IgD-negative memory B cell (primary cell): ENCODE results near the gene SLC25A21. TPM values are rescaled to one million over a fixed set of nuclear protein-coding genes. Genes with fewer than 3 reads are reported as not detected.

ENCODE experiments used
- H3K27ac Mint-ChIP-seq, 3 donors: one replicate each; pipeline ENCODE4 v1.8.0; 2020 to 2022; ENCODE audit warnings: mild to moderate bottlenecking in 3 of 3, mixed read lengths in 3 of 3, moderate library complexity in 1 of 3
- H3K27me3 Mint-ChIP-seq: one replicate; pipeline ENCODE4 v1.8.0; 2021; ENCODE audit warnings: mixed read lengths
- H3K36me3 Mint-ChIP-seq: one replicate; pipeline ENCODE4 v1.8.0; 2020; ENCODE audit warnings: mild to moderate bottlenecking, mixed read lengths
- H3K4me1 Mint-ChIP-seq, 3 donors: one replicate each; pipeline ENCODE4 v1.8.0; 2020 to 2022; ENCODE audit warnings: mixed read lengths in 3 of 3, mild to moderate bottlenecking in 1 of 3
- H3K4me3 Mint-ChIP-seq, 4 donors: one replicate each; pipeline ENCODE4 v1.8.0; 2020 to 2022; ENCODE audit warnings: mild to moderate bottlenecking in 4 of 4, mixed read lengths in 4 of 4, moderate library complexity in 3 of 4
- H3K9me3 Mint-ChIP-seq, 3 donors: one replicate each; pipeline ENCODE4 v1.8.0; 2020 to 2021; ENCODE audit warnings: mixed read lengths in 3 of 3, mild to moderate bottlenecking in 1 of 3
- polyA plus RNA-seq: library from polyadenylated mRNA; unstranded; fragments of 300-500 nt; fragmentation: Illumina TruSeq; gene quantifications from one replicate; pipeline ENCODE4 v1.2.3, GENCODE V29; 2021

The SLC25A21 gene
- polyA plus RNA-seq, 1 donor from 2014 or later, result not detected

GRCh38 chr14:37140176-37140575 is 32.2 kb downstream of the SLC25A21 start:
- Mint-ChIP-seq H3K36me3 (no peaks in the 10 kb centered on the region), H3K27ac (no peak overlapping the region), H3K4me3 (no peak overlapping the region), H3K27me3 (no peaks in the 10 kb centered on the region), H3K9me3 (peaks cover 0 to 2% (median 0%) of the 10 kb centered on the region in 3 donors), H3K4me1 (no peaks in the 10 kb centered on the region)

- H3K36me3 Mint-ChIP-seq, result no peaks in the 10 kb centered on the region
- H3K4me1 Mint-ChIP-seq, result no peaks in the 10 kb centered on the region
- H3K9me3 Mint-ChIP-seq, result peaks cover 0 to 2% (median 0%) of the 10 kb centered on the region in 3 donors
- no peak overlapping the region for H3K27ac Mint-ChIP-seq
- H3K4me3 Mint-ChIP-seq, result no peak overlapping the region
- no peaks in the 10 kb centered on the region for H3K27me3 Mint-ChIP-seq
These were observed 32.7 kb downstream of the SLC25A21 start for GRCh38 chr14:37139710-37140109.

- Mint-ChIP-seq H3K4me1 (no peaks in the 10 kb centered on the region), H3K9me3 (peaks cover 0 to 2% (median 0%) of the 10 kb centered on the region in 3 donors), H3K4me3 (no peak overlapping the region)
These were observed 33.5 kb downstream of the SLC25A21 start for GRCh38 chr14:37138898-37139297.

GRCh38 chr14:37133284-37133913 is 39.0 kb downstream of the SLC25A21 start:
- H3K9me3 Mint-ChIP-seq, result peaks cover 2 to 3% (median 2%) of the 10 kb centered on the region in 3 donors
- H3K27me3 Mint-ChIP-seq, result no peaks in the 10 kb centered on the region
- H3K4me1 Mint-ChIP-seq, result peaks cover 0 to 2% (median 0%) of the 10 kb centered on the region in 3 donors
- no peak overlapping the region for H3K4me3 Mint-ChIP-seq
- no peaks in the 10 kb centered on the region for H3K36me3 Mint-ChIP-seq
- H3K27ac Mint-ChIP-seq, result no peak overlapping the region

More at GRCh38 chr14:37138898-37139297, 33.5 kb downstream of the SLC25A21 start:
- no peaks in the 10 kb centered on the region for H3K36me3 Mint-ChIP-seq
- no peaks in the 10 kb centered on the region for H3K27me3 Mint-ChIP-seq
- no peak overlapping the region for H3K27ac Mint-ChIP-seq

- H3K9me3 Mint-ChIP-seq, result peaks cover 0 to 3% (median 2%) of the 10 kb centered on the region in 3 donors
- no peaks in the 10 kb centered on the region for H3K36me3 Mint-ChIP-seq
- no peak overlapping the region for H3K4me3 Mint-ChIP-seq
- H3K4me1 Mint-ChIP-seq, result peaks cover 0 to 2% (median 0%) of the 10 kb centered on the region in 3 donors
- no peaks in the 10 kb centered on the region for H3K27me3 Mint-ChIP-seq
- no peak overlapping the region for H3K27ac Mint-ChIP-seq
These were observed 41.2 kb downstream of the SLC25A21 start for GRCh38 chr14:37131205-37131604.

GRCh38 chr14:37129047-37129446 is 43.4 kb downstream of the SLC25A21 start:
- Mint-ChIP-seq H3K36me3 (no peaks in the 10 kb centered on the region), H3K4me3 (no peak overlapping the region), H3K9me3 (peaks cover 0 to 3% (median 2%) of the 10 kb centered on the region in 3 donors), H3K27me3 (no peaks in the 10 kb centered on the region), H3K4me1 (peaks cover 0 to 2% (median 0%) of the 10 kb centered on the region in 3 donors), H3K27ac (no peak overlapping the region)

GRCh38 chr14:37124614-37125013 is 47.8 kb downstream of the SLC25A21 start:
- Mint-ChIP-seq H3K27me3 (no peaks in the 10 kb centered on the region), H3K27ac (no peak overlapping the region), H3K9me3 (no peaks in the 10 kb centered on the region), H3K4me1 (no peaks in the 10 kb centered on the region), H3K4me3 (no peak overlapping the region), H3K36me3 (no peaks in the 10 kb centered on the region)

GRCh38 chr14:37122919-37123639 is 49.3 kb downstream of the SLC25A21 start:
- no peak overlapping the region for H3K4me3 Mint-ChIP-seq
- H3K27me3 Mint-ChIP-seq, result no peaks in the 10 kb centered on the region
- H3K9me3 Mint-ChIP-seq, result peaks cover 0 to under 1% (median under 1%) of the 10 kb centered on the region in 3 donors
- H3K4me1 Mint-ChIP-seq, result no peaks in the 10 kb centered on the region
- H3K27ac Mint-ChIP-seq, result no peak overlapping the region
- H3K36me3 Mint-ChIP-seq, result no peaks in the 10 kb centered on the region

GRCh38 chr14:37122288-37122687 is 50.1 kb downstream of the SLC25A21 start:
- peaks cover 0 to 3% (median 3%) of the 10 kb centered on the region in 3 donors for H3K9me3 Mint-ChIP-seq
- no peaks in the 10 kb centered on the region for H3K36me3 Mint-ChIP-seq
- H3K27me3 Mint-ChIP-seq, result no peaks in the 10 kb centered on the region
- no peak overlapping the region for H3K27ac Mint-ChIP-seq
- no peaks in the 10 kb centered on the region for H3K4me1 Mint-ChIP-seq
- no peak overlapping the region for H3K4me3 Mint-ChIP-seq

- H3K36me3 Mint-ChIP-seq, result no peaks in the 10 kb centered on the region
- H3K27ac Mint-ChIP-seq, result no peak overlapping the region
- no peaks in the 10 kb centered on the region for H3K27me3 Mint-ChIP-seq
- peaks cover 0 to 4% (median 3%) of the 10 kb centered on the region in 3 donors for H3K9me3 Mint-ChIP-seq
- no peaks in the 10 kb centered on the region for H3K4me1 Mint-ChIP-seq
- no peak overlapping the region for H3K4me3 Mint-ChIP-seq
These were observed 53.6 kb downstream of the SLC25A21 start for GRCh38 chr14:37118673-37119366.

- Mint-ChIP-seq H3K4me3 (no peak overlapping the region), H3K27me3 (no peaks in the 10 kb centered on the region), H3K36me3 (no peaks in the 10 kb centered on the region), H3K27ac (no peak overlapping the region), H3K9me3 (peaks cover 0 to 4% (median 3%) of the 10 kb centered on the region in 3 donors), H3K4me1 (no peaks in the 10 kb centered on the region)
These were observed 55.2 kb downstream of the SLC25A21 start for GRCh38 chr14:37116933-37117849.

- Mint-ChIP-seq H3K9me3 (peaks cover 0 to 4% (median 3%) of the 10 kb centered on the region in 3 donors), H3K27me3 (no peaks in the 10 kb centered on the region), H3K36me3 (no peaks in the 10 kb centered on the region), H3K27ac (no peak overlapping the region), H3K4me3 (no peak overlapping the region), H3K4me1 (no peaks in the 10 kb centered on the region)
These were observed 57.0 kb downstream of the SLC25A21 start for GRCh38 chr14:37115406-37115805.

GRCh38 chr14:37114559-37114958 is 57.8 kb downstream of the SLC25A21 start:
- Mint-ChIP-seq H3K27me3 (no peaks in the 10 kb centered on the region), H3K4me3 (no peak overlapping the region), H3K4me1 (no peaks in the 10 kb centered on the region)

GRCh38 chr14:37114002-37114401 is 58.4 kb downstream of the SLC25A21 start:
- Mint-ChIP-seq H3K4me3 (no peak overlapping the region), H3K9me3 (peaks cover 0 to 4% (median 3%) of the 10 kb centered on the region in 3 donors), H3K27me3 (no peaks in the 10 kb centered on the region), H3K36me3 (no peaks in the 10 kb centered on the region), H3K27ac (no peak overlapping the region), H3K4me1 (no peaks in the 10 kb centered on the region)

More at GRCh38 chr14:37114559-37114958, 57.8 kb downstream of the SLC25A21 start:
- Mint-ChIP-seq H3K36me3 (no peaks in the 10 kb centered on the region), H3K27ac (no peak overlapping the region), H3K9me3 (peaks cover 0 to 4% (median 3%) of the 10 kb centered on the region in 3 donors)
